ENCODE results near the gene DNAAF1. TPM values are rescaled to one million over a fixed set of nuclear protein-coding genes. Genes with fewer than 3 reads are reported as not detected.

Gene DNAAF1
- total RNA-seq, 1 donor from 2014 or later, result 0.11 TPM

DNA sequence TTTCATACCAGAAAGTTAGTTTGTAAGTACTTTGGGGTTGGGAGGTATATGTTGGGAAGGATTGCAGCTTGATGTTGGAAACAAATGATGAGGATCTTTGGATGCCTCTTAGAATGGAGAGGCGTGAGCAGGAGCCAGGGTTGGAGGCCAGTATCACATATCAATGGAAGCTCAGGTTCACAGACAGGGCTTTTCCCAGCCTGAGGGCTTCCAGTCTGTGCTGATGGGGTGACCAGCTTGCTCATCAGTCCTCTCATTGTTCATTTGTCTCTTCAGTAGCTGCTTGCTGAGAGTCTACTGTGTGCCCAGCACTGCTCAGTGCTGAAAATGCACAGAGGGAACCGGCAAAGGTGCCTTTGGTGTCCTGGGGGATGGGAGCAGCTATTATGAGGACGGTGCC lies 5.8 kb downstream of the DNAAF1 start:
- Mint-ChIP-seq H3K4me1 (peaks cover 4% of the 10 kb centered on the region), H3K27ac (no peak overlapping the region), H3K36me3 (no peaks in the 10 kb centered on the region), H3K27me3 (ENCODE audit: insufficient read depth, low read depth) (peaks cover 8% of the 10 kb centered on the region), H3K4me3 (no peak overlapping the region), H3K9me3 (no peaks in the 10 kb centered on the region)
- peaks cover 15% of the 10 kb centered on the region for H3K27me3 ChIP-seq
- no peak overlapping the region for H3K4me3 ChIP-seq
- no peaks in the 10 kb centered on the region for H3K79me2 ChIP-seq (ENCODE audit: low read depth)
- no peak overlapping the region for H3K9ac ChIP-seq
- H3K36me3 ChIP-seq, result no peaks in the 10 kb centered on the region
- DNase-seq (ENCODE audit: low spot score), result no peak
- no peaks in the 10 kb centered on the region for H3F3A ChIP-seq (ENCODE audit: low read depth)
- no peak overlapping the region for H3K4me2 ChIP-seq
- no peaks in the 10 kb centered on the region for H4K20me1 ChIP-seq (ENCODE audit: low read depth)
- no peak overlapping the region for H3K27ac ChIP-seq
- no peaks in the 10 kb centered on the region for H3K9me3 ChIP-seq (ENCODE audit: low read depth)
- no peak overlapping the region for H2AFZ ChIP-seq (replicated peaks)
- no peaks in the 10 kb centered on the region for H3K4me1 ChIP-seq
- no peak for TF ChIP-seq EZH2phosphoT487 (IDR thresholded peaks at IDR 0.05)
- TF ChIP-seq, protein P1, sequence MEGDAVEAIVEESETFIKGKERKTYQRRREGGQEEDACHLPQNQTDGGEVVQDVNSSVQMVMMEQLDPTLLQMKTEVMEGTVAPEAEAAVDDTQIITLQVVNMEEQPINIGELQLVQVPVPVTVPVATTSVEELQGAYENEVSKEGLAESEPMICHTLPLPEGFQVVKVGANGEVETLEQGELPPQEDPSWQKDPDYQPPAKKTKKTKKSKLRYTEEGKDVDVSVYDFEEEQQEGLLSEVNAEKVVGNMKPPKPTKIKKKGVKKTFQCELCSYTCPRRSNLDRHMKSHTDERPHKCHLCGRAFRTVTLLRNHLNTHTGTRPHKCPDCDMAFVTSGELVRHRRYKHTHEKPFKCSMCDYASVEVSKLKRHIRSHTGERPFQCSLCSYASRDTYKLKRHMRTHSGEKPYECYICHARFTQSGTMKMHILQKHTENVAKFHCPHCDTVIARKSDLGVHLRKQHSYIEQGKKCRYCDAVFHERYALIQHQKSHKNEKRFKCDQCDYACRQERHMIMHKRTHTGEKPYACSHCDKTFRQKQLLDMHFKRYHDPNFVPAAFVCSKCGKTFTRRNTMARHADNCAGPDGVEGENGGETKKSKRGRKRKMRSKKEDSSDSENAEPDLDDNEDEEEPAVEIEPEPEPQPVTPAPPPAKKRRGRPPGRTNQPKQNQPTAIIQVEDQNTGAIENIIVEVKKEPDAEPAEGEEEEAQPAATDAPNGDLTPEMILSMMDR (IDR thresholded peaks at IDR 0.05), result no peak
- TF ChIP-seq EZH2 (IDR thresholded peaks at IDR 0.05), result no peak

GRCh38 chr16:84153660-84154214 lies 8.6 kb downstream of the DNAAF1 start:
- Histone ChIP-seq H3K9ac (no peak overlapping the region), H4K20me1 (ENCODE audit: low read depth) (no peaks in the 10 kb centered on the region), H3F3A (ENCODE audit: low read depth) (no peaks in the 10 kb centered on the region), H3K9me3 (ENCODE audit: low read depth) (no peaks in the 10 kb centered on the region), H3K36me3 (no peaks in the 10 kb centered on the region), H3K27ac (no peak overlapping the region), H3K4me2 (no peak overlapping the region), H3K27me3 (no peaks in the 10 kb centered on the region), H3K79me2 (ENCODE audit: low read depth) (no peaks in the 10 kb centered on the region), H2AFZ (replicated peaks) (no peak overlapping the region), H3K4me3 (no peak overlapping the region), H3K4me1 (no peaks in the 10 kb centered on the region)
- Mint-ChIP-seq H3K27me3 (ENCODE audit: insufficient read depth, low read depth) (peaks cover 5% of the 10 kb centered on the region), H3K4me1 (peaks cover 4% of the 10 kb centered on the region), H3K36me3 (no peaks in the 10 kb centered on the region), H3K4me3 (no peak overlapping the region), H3K9me3 (no peaks in the 10 kb centered on the region), H3K27ac (no peak overlapping the region)
- no peak for DNase-seq (ENCODE audit: low spot score)
- TF ChIP-seq, protein P1 (IDR thresholded peaks at IDR 0.05), result no peak
- TF ChIP-seq EZH2 (IDR thresholded peaks at IDR 0.05) (no peak), EZH2phosphoT487 (IDR thresholded peaks at IDR 0.05) (no peak)

DNA sequence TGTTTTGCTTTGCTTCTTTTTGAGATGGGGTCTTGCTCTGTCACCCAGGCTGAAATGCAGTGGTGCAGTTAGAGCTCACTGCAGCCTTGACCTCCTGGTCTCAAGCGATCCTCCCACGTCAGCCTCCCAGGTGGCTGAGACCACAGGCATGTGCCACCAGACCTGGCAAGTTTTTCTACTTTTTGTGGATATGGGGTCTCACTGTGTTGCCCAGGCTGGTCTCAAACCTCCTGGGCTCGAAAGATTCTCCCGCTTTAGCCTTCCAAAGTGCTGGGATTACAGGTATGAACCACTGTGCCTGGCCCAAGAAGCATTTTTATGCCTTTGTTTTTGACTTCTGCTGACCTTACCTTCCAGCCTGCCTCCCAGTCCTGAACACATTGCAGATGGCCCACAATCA lies 10.1 kb downstream of the DNAAF1 start:
- H3K27me3 Mint-ChIP-seq (ENCODE audit: insufficient read depth, low read depth), result peaks cover 5% of the 10 kb centered on the region
- H3K27ac Mint-ChIP-seq, result no peak overlapping the region
- Histone ChIP-seq H4K20me1 (ENCODE audit: low read depth) (no peaks in the 10 kb centered on the region), H3K27me3 (no peaks in the 10 kb centered on the region), H3K4me1 (no peaks in the 10 kb centered on the region), H3K9ac (no peak overlapping the region), H3K9me3 (ENCODE audit: low read depth) (no peaks in the 10 kb centered on the region), H3K4me2 (no peak overlapping the region), H3K79me2 (ENCODE audit: low read depth) (no peaks in the 10 kb centered on the region), H2AFZ (replicated peaks) (no peak overlapping the region), H3K27ac (no peak overlapping the region), H3F3A (ENCODE audit: low read depth) (no peaks in the 10 kb centered on the region), H3K4me3 (no peak overlapping the region), H3K36me3 (no peaks in the 10 kb centered on the region)
- no peak overlapping the region for H3K4me3 Mint-ChIP-seq
- no peaks in the 10 kb centered on the region for H3K36me3 Mint-ChIP-seq
- no peaks in the 10 kb centered on the region for H3K9me3 Mint-ChIP-seq
- DNase-seq (ENCODE audit: low spot score), result no peak
- no peak for TF ChIP-seq EZH2phosphoT487 (IDR thresholded peaks at IDR 0.05)
- TF ChIP-seq EZH2 (IDR thresholded peaks at IDR 0.05), result no peak
- TF ChIP-seq, protein P1 (IDR thresholded peaks at IDR 0.05), result no peak
- peaks cover 6% of the 10 kb centered on the region for H3K4me1 Mint-ChIP-seq
